Measurements from ENCODE around the gene PPP6R3. TPM values are rescaled to one million over a fixed set of nuclear protein-coding genes. Genes with fewer than 3 reads are reported as not detected.

The PPP6R3 gene
- total RNA-seq, 1 experiment from 2014 or later = 138 TPM

DNA sequence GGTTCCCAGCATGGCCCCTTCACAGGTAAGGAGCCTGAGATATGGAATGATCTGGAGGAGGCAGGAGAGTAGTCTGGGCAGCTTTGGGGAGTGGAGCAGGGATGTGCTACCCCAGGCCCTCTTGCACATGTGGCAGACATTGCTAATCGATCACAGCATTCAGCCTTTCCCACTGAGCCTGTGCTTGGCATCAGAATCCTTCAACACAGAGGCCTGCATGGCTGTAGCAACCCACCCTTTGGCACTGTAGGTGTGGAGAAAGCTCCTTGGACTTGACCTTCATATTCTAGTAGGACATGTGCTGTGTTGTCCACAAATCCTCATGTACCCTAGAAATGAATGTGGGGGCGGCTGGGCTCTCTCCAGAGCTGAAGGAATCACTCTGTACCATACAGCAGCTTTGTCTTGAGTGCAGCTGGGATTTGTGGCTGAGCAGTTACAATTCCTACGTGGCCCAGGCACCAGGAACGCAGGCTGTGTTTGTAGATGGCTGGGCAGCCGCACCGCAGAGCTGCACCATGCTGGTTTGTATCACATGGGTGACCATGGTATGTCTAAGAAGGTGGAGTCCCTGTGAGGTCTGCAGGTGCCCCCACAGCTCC is 21.8 kb upstream of the PPP6R3 start:
- no peak overlapping the region for H2BK5ac ChIP-seq (ENCODE audit: insufficient read length, low read length)
- no peak overlapping the region for H3K4me2 ChIP-seq (ENCODE audit: insufficient read depth, insufficient read length, low read length)
- no peaks in the 10 kb centered on the region for H3K23me2 ChIP-seq (ENCODE audit: insufficient read length, low read depth, low read length, poor library complexity, severe bottlenecking)
- WGBS (ENCODE audit: extremely low coverage, insufficient read length, low lambda C conversion rate) = no CpG with 5 or more reads among the region's 6 CpGs
- no peak overlapping the region for H2AFZ ChIP-seq (ENCODE audit: low read length)
- H3K27me3 ChIP-seq (ENCODE audit: insufficient read depth, low read length) = no peaks in the 10 kb centered on the region
- H3K79me1 ChIP-seq (ENCODE audit: insufficient read depth, low read depth, low read length, poor library complexity, severe bottlenecking) = no peaks in the 10 kb centered on the region
- no peak overlapping the region for H2BK120ac ChIP-seq (ENCODE audit: low read depth, low read length, poor library complexity, severe bottlenecking)
- no peaks in the 10 kb centered on the region for H3K4me1 ChIP-seq (ENCODE audit: insufficient read depth, low read length)
- no peak overlapping the region for H4K5ac ChIP-seq (ENCODE audit: insufficient read length, low read depth, low read length)
- H3K79me2 ChIP-seq (ENCODE audit: insufficient read depth, low read length) = no peaks in the 10 kb centered on the region
- H2BK15ac ChIP-seq (ENCODE audit: low read depth, low read length) = no peak overlapping the region
- H3T11ph ChIP-seq (ENCODE audit: low read length) = no peak overlapping the region
- H3K27ac Mint-ChIP-seq = peak overlapping the region in 1 of 3 experiments; percentile 34; a peak in 1 of 7 replicates
- H3K4me1 Mint-ChIP-seq = peaks cover 22 to 39% of the 10 kb centered on the region in 2 experiments
- no peaks in the 10 kb centered on the region for H3K27me3 Mint-ChIP-seq (ENCODE audit: low read depth)
- H3K14ac ChIP-seq (ENCODE audit: insufficient read depth, low read length) = no peak overlapping the region; the same call in 1 of the 2 replicates
- H3K9ac ChIP-seq (ENCODE audit: extremely low read depth, insufficient read length, low read length) = no peak overlapping the region
- H4K91ac ChIP-seq (ENCODE audit: insufficient read length, low read depth, low read length) = no peak overlapping the region
- H3K36me3 Mint-ChIP-seq (ENCODE audit: insufficient read depth in 1 of 3, low read depth in 3 of 3) = peaks cover 6 to 21% (median 21%) of the 10 kb centered on the region in 3 experiments
- no peak overlapping the region for H3K4me3 Mint-ChIP-seq
- no peak overlapping the region for H4K8ac ChIP-seq (replicated peaks; ENCODE audit: insufficient read length, low read depth, low read length)
- no peak overlapping the region for H2BK12ac ChIP-seq (ENCODE audit: insufficient read length, low read depth, low read length)
- H2AK5ac ChIP-seq (ENCODE audit: insufficient read length, low read length) = no peak overlapping the region
- no peak overlapping the region for H3K4ac ChIP-seq (ENCODE audit: low read depth, low read length)
- H3K18ac ChIP-seq (ENCODE audit: insufficient read length, low read depth, low read length) = no peak overlapping the region
- TF ChIP-seq, protein P1, sequence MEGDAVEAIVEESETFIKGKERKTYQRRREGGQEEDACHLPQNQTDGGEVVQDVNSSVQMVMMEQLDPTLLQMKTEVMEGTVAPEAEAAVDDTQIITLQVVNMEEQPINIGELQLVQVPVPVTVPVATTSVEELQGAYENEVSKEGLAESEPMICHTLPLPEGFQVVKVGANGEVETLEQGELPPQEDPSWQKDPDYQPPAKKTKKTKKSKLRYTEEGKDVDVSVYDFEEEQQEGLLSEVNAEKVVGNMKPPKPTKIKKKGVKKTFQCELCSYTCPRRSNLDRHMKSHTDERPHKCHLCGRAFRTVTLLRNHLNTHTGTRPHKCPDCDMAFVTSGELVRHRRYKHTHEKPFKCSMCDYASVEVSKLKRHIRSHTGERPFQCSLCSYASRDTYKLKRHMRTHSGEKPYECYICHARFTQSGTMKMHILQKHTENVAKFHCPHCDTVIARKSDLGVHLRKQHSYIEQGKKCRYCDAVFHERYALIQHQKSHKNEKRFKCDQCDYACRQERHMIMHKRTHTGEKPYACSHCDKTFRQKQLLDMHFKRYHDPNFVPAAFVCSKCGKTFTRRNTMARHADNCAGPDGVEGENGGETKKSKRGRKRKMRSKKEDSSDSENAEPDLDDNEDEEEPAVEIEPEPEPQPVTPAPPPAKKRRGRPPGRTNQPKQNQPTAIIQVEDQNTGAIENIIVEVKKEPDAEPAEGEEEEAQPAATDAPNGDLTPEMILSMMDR (conservative IDR thresholded peaks at IDR 0.05) = no peak
- no peaks in the 10 kb centered on the region for H4K20me1 ChIP-seq (ENCODE audit: control insufficient read depth, insufficient read depth, insufficient read length)
- H3K27ac ChIP-seq (ENCODE audit: insufficient read length, low read depth, low read length) = no peak overlapping the region
- H3K23ac ChIP-seq (ENCODE audit: insufficient read length, low read depth, low read length) = no peak overlapping the region
- no peak overlapping the region for H3K56ac ChIP-seq (ENCODE audit: insufficient read length, low read depth, low read length)
- DNase-seq = no peak
- H2BK20ac ChIP-seq (ENCODE audit: low read depth, low read length, poor library complexity, severe bottlenecking) = no peak overlapping the region
- no peaks in the 10 kb centered on the region for H3K9me3 Mint-ChIP-seq
- no peaks in the 10 kb centered on the region for H3K9me3 ChIP-seq (ENCODE audit: control insufficient read depth, low read depth, low read length)

All from H9 (cell line).